Upper lobe of right lung (tissue), 1 donor: ENCODE results near the gene GCNT1. TPM values are rescaled to one million over a fixed set of nuclear protein-coding genes. Genes with fewer than 3 reads are reported as not detected.

Source experiments
- ATAC-seq: fragments of 200-7000 bp; cut with Tn5 transposase; one replicate; pipeline ENCODE4 v1.9.1; 2020; ENCODE audit warnings: mild to moderate bottlenecking, moderate library complexity
- DNase-seq: peaks from one replicate; pipeline ENCODE4 v3.0.0-alpha.2; 2020
- H3K27ac ChIP-seq: fragments of 200-600 bp; one replicate; pipeline ENCODE4 v1.8.0; 2022
- H3K27me3 ChIP-seq: fragments of 200-600 bp; one replicate; pipeline ENCODE4 v1.8.0; 2022; ENCODE audit warnings: mild to moderate bottlenecking
- H3K36me3 ChIP-seq: fragments of 200-600 bp; one replicate; pipeline ENCODE4 v1.8.0; 2022
- H3K4me1 ChIP-seq: fragments of 200-600 bp; one replicate; pipeline ENCODE4 v1.8.0; 2022
- H3K4me3 ChIP-seq: fragments of 200-600 bp; one replicate; pipeline ENCODE4 v1.8.0; 2022; ENCODE audit warnings: mild to moderate bottlenecking
- H3K9me3 ChIP-seq: fragments of 200-600 bp; one replicate; pipeline ENCODE4 v1.8.0; 2022
- CTCF ChIP-seq: fragments of 200-600 bp; IDR thresholded peaks from one replicate; pipeline ENCODE4 v1.8.0; 2022; ENCODE audit warnings: antibody characterized with exemption
- intact Hi-C: fragments of 100-400 bp; cut with DNase I; formaldehyde crosslinking; loops from one replicate; pipeline ENCODE4 v1.11.0; 2022
- total RNA-seq: library from RNA; stranded (reverse); fragmentation: NEBNext Ultra II Directional; extraction: Animal tissue kit (Norgen Biotek cat#: 25700); gene quantifications from one replicate; pipeline ENCODE4 v1.2.1, GENCODE V29; 2021
- donor health status: DM: no; HTN: yes; CAD: no; lungs with severe emphysema.

Gene GCNT1
- total RNA-seq, 1 donor from 2014 or later = 8.5 TPM

- Histone ChIP-seq H3K4me3 (no peak overlapping the region), H3K9me3 (no peaks in the 10 kb centered on the region), H3K27me3 (no peaks in the 10 kb centered on the region), H3K4me1 (no peaks in the 10 kb centered on the region), H3K36me3 (no peaks in the 10 kb centered on the region), H3K27ac (no peak overlapping the region)
- ATAC-seq (no peak), DNase-seq (no peak)
- intact Hi-C loops = loop anchor here (10.0 kb wide), 1 partner anchor 256 kb away; no protein-coding TSS in a partner anchor
- TF ChIP-seq CTCF = no peak
Measured at GRCh38 chr9:76448501-76448900, 10.5 kb upstream of the GCNT1 start.

DNA sequence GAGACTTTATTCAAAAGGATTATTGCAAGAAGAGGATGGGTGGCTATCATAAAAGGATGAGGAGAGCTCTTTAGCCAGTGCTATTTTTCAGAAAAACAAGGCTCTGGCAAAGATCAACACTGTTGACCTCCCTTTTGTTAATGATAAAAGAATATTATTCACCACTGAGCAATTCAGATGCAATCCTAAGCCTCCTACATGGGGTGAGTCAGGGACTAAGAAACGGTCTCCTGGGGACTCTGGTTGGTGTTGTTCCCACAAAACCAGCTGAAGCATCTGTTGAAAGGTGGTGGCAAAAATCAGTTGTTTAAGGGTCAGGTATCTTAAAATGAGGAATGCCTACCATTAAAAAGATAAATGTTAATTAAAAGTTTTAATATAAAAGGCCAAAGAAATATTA, 7.7 kb upstream of the GCNT1 start:
- intact Hi-C loops = no loop called here
- H3K4me1 ChIP-seq = peaks cover 3% of the 10 kb centered on the region

GRCh38 chr9:76452839-76453238, 6.1 kb upstream of the GCNT1 start:
- Histone ChIP-seq H3K4me3 (no peak overlapping the region), H3K27me3 (no peaks in the 10 kb centered on the region), H3K36me3 (no peaks in the 10 kb centered on the region), H3K27ac (no peak overlapping the region), H3K4me1 (peaks cover 8% of the 10 kb centered on the region), H3K9me3 (no peaks in the 10 kb centered on the region)
- no peak for DNase-seq
- no peak for ATAC-seq
- no peak for TF ChIP-seq CTCF
- intact Hi-C loops = no loop called here

More for the DNA sequence above, 7.7 kb upstream of the GCNT1 start:
- TF ChIP-seq CTCF = no peak
- ATAC-seq = no peak
- DNase-seq = no peak
- no peak overlapping the region for H3K27ac ChIP-seq
- no peaks in the 10 kb centered on the region for H3K9me3 ChIP-seq
- no peaks in the 10 kb centered on the region for H3K36me3 ChIP-seq
- no peaks in the 10 kb centered on the region for H3K27me3 ChIP-seq
- no peak overlapping the region for H3K4me3 ChIP-seq

GRCh38 chr9:76453785-76454184, 5.2 kb upstream of the GCNT1 start:
- ATAC-seq = no peak
- no peaks in the 10 kb centered on the region for H3K9me3 ChIP-seq
- intact Hi-C loops = no loop called here

GRCh38 chr9:76454311-76454710, 4.7 kb upstream of the GCNT1 start:
- H3K4me1 ChIP-seq = peaks cover 10% of the 10 kb centered on the region
- no peak overlapping the region for H3K27ac ChIP-seq
- DNase-seq (no peak), ATAC-seq (no peak)
- H3K9me3 ChIP-seq = no peaks in the 10 kb centered on the region
- no peak for TF ChIP-seq CTCF
- H3K36me3 ChIP-seq = no peaks in the 10 kb centered on the region
- H3K4me3 ChIP-seq = no peak overlapping the region
- no peaks in the 10 kb centered on the region for H3K27me3 ChIP-seq
- intact Hi-C loops = no loop called here

More at GRCh38 chr9:76453785-76454184, 5.2 kb upstream of the GCNT1 start:
- Histone ChIP-seq H3K36me3 (no peaks in the 10 kb centered on the region), H3K27ac (no peak overlapping the region), H3K27me3 (no peaks in the 10 kb centered on the region), H3K4me1 (peaks cover 8% of the 10 kb centered on the region), H3K4me3 (no peak overlapping the region)
- no peak for TF ChIP-seq CTCF
- no peak for DNase-seq
